H1 (cell line): ENCODE results near the gene OR5AS1. TPM values are rescaled to one million over a fixed set of nuclear protein-coding genes. Genes with fewer than 3 reads are reported as not detected.

Experiments used
- CTCF ChIA-PET: fragments of 300-600 bp; sonication (Branson Sonifier 250); formaldehyde crosslinking; loops from one replicate; lab custom pipeline; 2021; ENCODE audit not compliant: partially characterized antibody; lab: Charles Lee
- POLR2A ChIA-PET: fragments of 300-600 bp; sonication (Branson Sonifier 250); formaldehyde crosslinking; loops from one replicate; lab custom pipeline; 2021; ENCODE audit warnings: inconsistent platforms; ENCODE audit not compliant: partially characterized antibody; lab: Charles Lee
- DNase-seq, 2 experiments: peaks; one replicate each; pipeline versions ENCODE4 v3.0.0 to v3.0.0-alpha.2; 2010 to 2022; ENCODE audit warnings: low spot score in 2 of 2, low read depth in 1 of 2, mixed read lengths in 1 of 2
- FAIRE-seq: peaks from 2 replicates; lab custom pipeline; 2011; peaks lifted over from hg19 to GRCh38; lab: Jason Lieb, UNC
- H2AFZ ChIP-seq: 2 replicates; pipeline ENCODE4 v1.8.1; 2012; ENCODE audit warnings: low read length, inconsistent platforms
- H2AK5ac ChIP-seq: 2 replicates; pipeline ENCODE4 v1.6.1; 2013; ENCODE audit warnings: low read depth, low read length
- H2BK120ac ChIP-seq: replicated peaks from 2 replicates; pipeline ENCODE3; 2013; ENCODE audit warnings: low read depth, low read length, inconsistent platforms
- H2BK12ac ChIP-seq: 2 replicates; pipeline ENCODE4 v1.6.1; 2013; ENCODE audit warnings: low read depth, low read length
- H2BK15ac ChIP-seq: 2 replicates; pipeline ENCODE4 v1.6.1; 2013; ENCODE audit warnings: low read length
- H2BK20ac ChIP-seq: 2 replicates; pipeline ENCODE4 v1.6.1; 2013; ENCODE audit warnings: low read length
- H2BK5ac ChIP-seq: 2 replicates; pipeline ENCODE4 v1.6.1; 2013; ENCODE audit warnings: low read depth, low read length
- H3K14ac ChIP-seq: 2 replicates; pipeline ENCODE4 v1.6.1; 2013; ENCODE audit warnings: inconsistent platforms; ENCODE audit not compliant: insufficient read length
- H3K18ac ChIP-seq: 2 replicates; pipeline ENCODE4 v1.6.1; 2013; ENCODE audit warnings: low read length; ENCODE audit errors: extremely low read depth
- H3K23ac ChIP-seq: 2 replicates; pipeline ENCODE4 v1.6.1; 2013; ENCODE audit warnings: inconsistent platforms; ENCODE audit not compliant: insufficient read length
- H3K23me2 ChIP-seq: 2 replicates; pipeline ENCODE4 v1.6.1; 2013; ENCODE audit warnings: low read depth, low read length
- H3K27ac ChIP-seq: 2 replicates; pipeline ENCODE4 v1.6.1; 2011; ENCODE audit warnings: low read depth, low read length, inconsistent platforms
- H3K27me3 ChIP-seq, 4 experiments: replicated peaks in 1 of 4; 1 replicate in 1 of 4; 2 replicates in 3 of 4; pipeline versions ENCODE4 v1.6.1 to v1.8.1; 2011 to 2013; ENCODE audit warnings: low read length in 3 of 4, mild to moderate bottlenecking in 3 of 4, inconsistent platforms in 2 of 4, mixed read lengths in 2 of 4, moderate library complexity in 1 of 4; ENCODE audit not compliant: control insufficient read depth in 3 of 4, insufficient read depth in 3 of 4; ENCODE audit errors: extremely low read depth in 1 of 4
- H3K36me3 ChIP-seq, 4 experiments: 2 replicates each; pipeline versions ENCODE4 v1.6.1 to v1.8.1; 2011 to 2013; ENCODE audit warnings: mild to moderate bottlenecking in 4 of 4, low read length in 3 of 4, moderate library complexity in 2 of 4, control low read depth in 1 of 4, inconsistent platforms in 1 of 4; ENCODE audit not compliant: insufficient read depth in 4 of 4, control insufficient read depth in 2 of 4
- H3K4ac ChIP-seq: replicated peaks from 2 replicates; pipeline ENCODE3; 2013; ENCODE audit warnings: low read length, low read depth, mixed read lengths, inconsistent platforms; ENCODE audit not compliant: insufficient read length
- H3K4me1 ChIP-seq, 4 experiments: replicated peaks in 1 of 4; 1 replicate in 1 of 4; 2 replicates in 3 of 4; pipeline versions ENCODE4 v1.6.1 to v1.8.1; 2011 to 2013; ENCODE audit warnings: low read length in 3 of 4, inconsistent platforms in 2 of 4, mixed read lengths in 1 of 4; ENCODE audit not compliant: insufficient read depth in 4 of 4, control insufficient read depth in 3 of 4
- H3K4me2 ChIP-seq, 2 experiments: 2 replicates each; pipeline versions ENCODE4 v1.6.1 to v1.8.1; 2011 to 2013; ENCODE audit warnings: low read depth in 2 of 2, low read length in 2 of 2, control low read depth in 1 of 2, inconsistent platforms in 1 of 2, mild to moderate bottlenecking in 1 of 2; ENCODE audit not compliant: insufficient read depth in 1 of 2
- H3K4me3 ChIP-seq, 4 experiments: fragments of 200-600, 300-600 bp in 1 of 4; sonication (generic), shearing (Covaris generic), sonication (Bioruptor Twin) in 1 of 4; 2 replicates each; pipeline versions ENCODE4 v1.5.1 to v1.8.1; 2011 to 2016; ENCODE audit warnings: low read length in 4 of 4, low read depth in 3 of 4, control low read depth in 2 of 4, inconsistent platforms in 2 of 4, mild to moderate bottlenecking in 2 of 4, mixed read lengths in 1 of 4, moderate library complexity in 1 of 4; ENCODE audit not compliant: insufficient read depth in 2 of 4; ENCODE audit errors: extremely low read depth in 1 of 4
- H3K56ac ChIP-seq: replicated peaks from 2 replicates; pipeline ENCODE3; 2013; ENCODE audit warnings: low read depth, mild to moderate bottlenecking, mixed read lengths, low read length, inconsistent platforms; ENCODE audit not compliant: insufficient read length
- H3K79me1 ChIP-seq: 2 replicates; pipeline ENCODE4 v1.6.1; 2013; ENCODE audit warnings: low read depth, low read length, control low read depth
- H3K79me2 ChIP-seq, 2 experiments: 2 replicates each; pipeline versions ENCODE4 v1.6.1 to v1.8.1; 2012 to 2013; ENCODE audit warnings: low read length in 2 of 2, mild to moderate bottlenecking in 2 of 2, inconsistent platforms in 1 of 2; ENCODE audit not compliant: insufficient read depth in 2 of 2, control insufficient read depth in 1 of 2
- H3K9ac ChIP-seq, 4 experiments: replicated peaks in 1 of 4; 1 replicate in 1 of 4; 2 replicates in 3 of 4; pipeline versions ENCODE4 v1.6.1 to v1.8.1; 2011 to 2013; ENCODE audit warnings: low read depth in 3 of 4, low read length in 3 of 4, control low read depth in 2 of 4, mild to moderate bottlenecking in 2 of 4, moderate library complexity in 2 of 4, inconsistent platforms in 1 of 4; ENCODE audit errors: extremely low read depth in 1 of 4
- H3K9me3 ChIP-seq, 2 experiments: 2 replicates each; pipeline versions ENCODE4 v1.6.1 to v1.8.1; 2012 to 2013; ENCODE audit warnings: mild to moderate bottlenecking in 2 of 2, moderate library complexity in 2 of 2, control low read depth in 1 of 2, inconsistent platforms in 1 of 2, low read depth in 1 of 2, low read length in 1 of 2, mixed read lengths in 1 of 2; ENCODE audit not compliant: insufficient read depth in 2 of 2
- H4K20me1 ChIP-seq, 2 experiments: replicated peaks in 1 of 2; 2 replicates each; pipeline versions ENCODE3 to v1.8.1; 2011 to 2013; ENCODE audit warnings: inconsistent platforms in 2 of 2, low read length in 2 of 2, mild to moderate bottlenecking in 1 of 2; ENCODE audit not compliant: insufficient read depth in 2 of 2, control insufficient read depth in 1 of 2
- H4K5ac ChIP-seq: 2 replicates; pipeline ENCODE4 v1.6.1; 2013; ENCODE audit warnings: low read length, low read depth, mixed read lengths, inconsistent platforms; ENCODE audit not compliant: insufficient read length
- H4K8ac ChIP-seq: 2 replicates; pipeline ENCODE4 v1.8.0; 2013; ENCODE audit warnings: mild to moderate bottlenecking, moderate library complexity, low read length, inconsistent platforms; ENCODE audit not compliant: insufficient read depth; ENCODE audit errors: extremely low read depth
- H4K91ac ChIP-seq: replicated peaks from 2 replicates; pipeline ENCODE3; 2013; ENCODE audit warnings: low read length, mixed read lengths, inconsistent platforms; ENCODE audit not compliant: insufficient read length
- KDM5A ChIP-seq: fragments of 200-600 bp; IDR thresholded peaks from 2 replicates; pipeline ENCODE4 v1.7.1; 2012; ENCODE audit warnings: mild to moderate bottlenecking, low read length, inconsistent platforms, mixed read lengths
- TBP ChIP-seq: IDR thresholded peaks from 2 replicates; pipeline ENCODE4 v1.6.1; 2011; ENCODE audit warnings: low read depth, low read length, improper control_type of control experiment
- WGBS, 2 experiments: shearing (Covaris generic) in 1 of 2; methylation state at CpG; one replicate each; pipeline versions ENCODE4 v1.1.6 to v1.1.7; 2013 to 2015; ENCODE audit warnings: low lambda C conversion rate in 2 of 2, mixed read lengths in 2 of 2, inconsistent platforms in 1 of 2, low coverage in 1 of 2, missing lambda C conversion rate in 1 of 2; ENCODE audit not compliant: insufficient replicate concordance in 2 of 2, insufficient coverage in 1 of 2, insufficient read length in 1 of 2; ENCODE audit errors: extremely low coverage in 1 of 2, missing lambda C conversion rate in 1 of 2; 5-methylcytosine and 5-hydroxymethylcytosine counted together
- polyA plus RNA-seq, 7 experiments: library from polyadenylated mRNA; depleted of rRNA in 3 of 7; stranded (reverse) in 5 of 7; unstranded in 2 of 7; fragments of >200 nt in 5 of 7; fragments of 200-250 nt in 2 of 7; gene quantifications; 1 replicate in 5 of 7; 2 replicates in 1 of 7; 4 replicates in 1 of 7; pipeline versions ENCODE4 v1.2.1 to v1.2.3, GENCODE V29; 2011 to 2013; ENCODE audit warnings: missing spikeins in 2 of 7, mixed read lengths in 2 of 7
- total RNA-seq: library from RNA; stranded (reverse); fragmentation: NEBNext Ultra II Directional; extraction: Animal tissue kit (Norgen Biotek cat#: 25700); gene quantifications from 2 replicates; pipeline ENCODE4 v1.2.1, GENCODE V29; 2021

The OR5AS1 gene
- total and polyA plus RNA-seq, 2 of the 8 experiments (the other 6 are each of a cell fraction or from before 2014, with no cell fraction given), result not detected

- Histone ChIP-seq H2AK5ac (no peak overlapping the region), H3K4ac (no peak overlapping the region), H2BK120ac (no peak overlapping the region), H3K4me1 (no peaks in the 10 kb centered on the region), H3K27me3 (no peaks in the 10 kb centered on the region), H3K18ac (no peak overlapping the region), H4K5ac (no peak overlapping the region), H2BK15ac (no peak overlapping the region), H3K23me2 (no peaks in the 10 kb centered on the region), H2BK20ac (no peak overlapping the region), H3K36me3 (no peaks in the 10 kb centered on the region), H4K91ac (no peak overlapping the region), H3K23ac (no peak overlapping the region), H3K14ac (no peak overlapping the region), H3K56ac (no peak overlapping the region), H3K79me1 (no peaks in the 10 kb centered on the region), H3K79me2 (no peaks in the 10 kb centered on the region), H2BK12ac (no peak overlapping the region), H2AFZ (no peak overlapping the region), H4K20me1 (no peaks in the 10 kb centered on the region), H3K9me3 (0 out of 4 replicates have a peak, but pooled peaks cover 0 to under 1% of the 10 kb centered on the region in 2 experiments), H3K4me2 (no peak overlapping the region), H2BK5ac (no peak overlapping the region), H3K4me3 (no peak overlapping the region), H3K27ac (no peak overlapping the region), H3K9ac (no peak overlapping the region), H4K8ac (no peak overlapping the region)
- ChIA-PET POLR2A (no interaction called here), CTCF (interaction anchor here (1.1 kb wide), 1 partner anchor 117 kb away, joined by 3 read pairs; no protein-coding TSS in a partner anchor)
- FAIRE-seq (no peak), DNase-seq (no peak)
- WGBS, 2 experiments, result 96% methylated on average over 2 of the region's 2 CpGs; no CpG with 5 or more reads in 1 of the 2 experiments
- no peak for TF ChIP-seq TBP
- TF ChIP-seq KDM5A, result no peak
Observed at GRCh38 chr11:56013805-56014204, 13.6 kb upstream of the OR5AS1 start.
